Stimulated activated CD4-positive, alpha-beta T cell treated with anti-CD3 and anti-CD28 coated beads, Interleukin-15, amount 100 ng/mL, for 1 hour (primary cell): ENCODE results near the gene CXCL14.

ENCODE experiments used
- DNase-seq, 2 donors: peaks; one replicate each; pipeline ENCODE4 v3.0.0-alpha.2; 2020; ENCODE audit warnings: low read depth in 1 of 2, low spot score in 1 of 2

CXCL14 gene

GRCh38 chr5:135596788-135597187 is 18.0 kb upstream of the CXCL14 start:
- no peak for DNase-seq

GRCh38 chr5:135596157-135596763 is 17.5 kb upstream of the CXCL14 start:
- no peak for DNase-seq

- no peak for DNase-seq
Observed at GRCh38 chr5:135594416-135594960, 15.7 kb upstream of the CXCL14 start.

- DNase-seq = no peak
Observed at GRCh38 chr5:135593886-135594285, 15.1 kb upstream of the CXCL14 start.

- DNase-seq = no peak
Observed at GRCh38 chr5:135593141-135593540, 14.3 kb upstream of the CXCL14 start.

- DNase-seq = no peak
Observed at GRCh38 chr5:135592312-135593045, 13.7 kb upstream of the CXCL14 start.

- DNase-seq = no peak
Observed at GRCh38 chr5:135591277-135591676, 12.5 kb upstream of the CXCL14 start.

GRCh38 chr5:135589152-135589551 is 10.4 kb upstream of the CXCL14 start:
- no peak for DNase-seq

GRCh38 chr5:135587721-135588663 is 9.2 kb upstream of the CXCL14 start:
- no peak for DNase-seq

- DNase-seq = no peak
Observed at GRCh38 chr5:135584918-135585317, 6.1 kb upstream of the CXCL14 start.

- DNase-seq = no peak
Observed at GRCh38 chr5:135584276-135584675, 5.5 kb upstream of the CXCL14 start.

GRCh38 chr5:135582099-135582781 is 3.4 kb upstream of the CXCL14 start:
- DNase-seq = no peak

GRCh38 chr5:135578305-135578684 is 496 bp downstream of the CXCL14 start:
- no peak for DNase-seq

GRCh38 chr5:135577421-135577820 is 1.4 kb downstream of the CXCL14 start:
- DNase-seq = no peak

GRCh38 chr5:135576075-135576599 is 2.7 kb downstream of the CXCL14 start:
- DNase-seq = no peak

GRCh38 chr5:135574493-135574892 is 4.3 kb downstream of the CXCL14 start:
- no peak for DNase-seq

GRCh38 chr5:135571902-135572301 is 6.9 kb downstream of the CXCL14 start:
- DNase-seq = no peak

GRCh38 chr5:135571066-135571609 is 7.7 kb downstream of the CXCL14 start:
- no peak for DNase-seq

GRCh38 chr5:135570453-135570764 is 8.4 kb downstream of the CXCL14 start:
- DNase-seq = no peak

- no peak for DNase-seq
Observed at GRCh38 chr5:135569755-135570452, 8.9 kb downstream of the CXCL14 start.
